SH-SY5Y (cell line): ENCODE data around the gene MCRIP2.

ENCODE experiments used
- GATA2 ChIP-seq: IDR thresholded peaks from 2 replicates; pipeline ENCODE4 v1.6.1; 2011; ENCODE audit warnings: mild to moderate bottlenecking, low read depth, low read length
- GATA3 ChIP-seq: IDR thresholded peaks from 2 replicates; pipeline ENCODE4 v1.6.1; 2011; ENCODE audit warnings: low read depth, mild to moderate bottlenecking, low read length, moderate library complexity

- no peak for TF ChIP-seq GATA2
- no peak for TF ChIP-seq GATA3
These were observed 11.1 kb downstream of the MCRIP2 start for GRCh38 chr16:652454-653305.
